Measurements from ENCODE around the gene ESRRB. TPM values are rescaled to one million over a fixed set of nuclear protein-coding genes. Genes with fewer than 3 reads are reported as not detected.
A peak's percentile ranks its signal among the peaks of the same experiment; 100 is the strongest.
"Not testable (repeated sequence)": the region's sequence is repeated elsewhere in the genome, so short reads cannot be mapped to it uniquely, and the experiment has no call there.

ESRRB gene
- total RNA-seq, 1 experiment from 2014 or later: 1.6 TPM

DNA sequence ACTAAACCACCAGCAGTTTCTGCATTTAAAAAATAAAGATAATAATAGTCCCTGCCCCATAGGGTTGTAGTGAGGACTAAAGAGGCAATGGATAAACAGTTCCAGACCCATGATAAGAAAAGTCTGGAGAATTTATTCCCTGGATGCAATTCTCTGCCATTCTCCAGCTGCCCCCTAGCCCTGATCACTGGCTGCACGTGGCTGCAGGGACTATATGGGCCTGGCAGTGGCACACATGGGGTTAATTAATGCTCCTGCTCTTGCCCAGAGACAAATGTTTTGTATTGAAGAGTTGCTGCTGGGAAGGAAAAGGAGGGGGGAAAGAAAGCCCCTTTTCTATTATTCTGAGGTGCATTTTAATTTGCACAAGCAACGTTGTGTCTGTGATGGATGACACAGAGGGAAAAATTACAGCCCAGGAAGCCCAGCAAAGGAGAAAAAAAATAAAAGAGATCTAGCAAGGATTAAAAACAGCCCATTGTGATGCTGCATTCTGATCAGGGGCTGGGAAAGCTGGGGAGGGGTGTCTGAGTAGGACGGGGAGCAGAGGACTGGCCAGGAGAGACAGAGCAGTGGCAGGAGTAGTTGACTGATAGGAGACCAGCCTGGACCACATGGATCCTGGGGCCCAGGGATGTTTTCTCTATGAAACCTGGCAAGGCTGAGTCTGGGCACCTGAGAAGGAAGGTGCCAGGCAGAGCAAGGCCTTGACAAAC, 149.3 kb downstream of the ESRRB start (continued):
- no peak for TF ChIP-seq OVOL2 (CRISPR knock-in tag; IDR thresholded peaks at IDR 0.05; ENCODE audit: borderline replicate concordance)

- CTCF ChIA-PET: interaction anchor here (0.6 kb wide), 1 partner anchor 114 kb away, joined by 6 read pairs; no protein-coding TSS in a partner anchor
- H3K27ac Mint-ChIP-seq: no peak overlapping the region
Measured at GRCh38 chr14:76531085-76531484, 155.1 kb downstream of the ESRRB start.

DNA sequence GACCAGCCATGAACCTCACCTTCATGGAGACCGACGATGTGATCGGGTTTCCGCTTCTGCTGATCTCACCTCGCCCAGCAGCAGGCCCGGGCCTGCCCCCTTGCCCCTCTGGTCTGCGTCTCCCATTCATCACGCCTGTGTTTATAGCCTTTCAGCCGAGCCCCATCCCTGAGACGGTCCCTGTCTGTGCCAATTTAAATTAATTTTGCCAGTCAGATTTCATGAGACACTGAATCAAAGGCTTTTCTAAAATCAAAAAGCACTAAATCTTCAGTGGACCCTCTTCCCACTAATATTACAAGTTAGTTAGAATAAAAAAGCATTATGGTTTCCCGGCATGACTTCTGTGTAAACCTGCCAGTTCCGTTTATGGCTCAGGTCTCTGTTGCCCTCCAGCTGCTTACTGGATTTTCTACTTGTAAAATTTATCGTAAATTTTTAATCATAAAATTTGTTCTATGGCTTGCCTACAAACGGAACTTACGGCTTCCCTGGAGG, 155.9 kb downstream of the ESRRB start:
- CTCF ChIA-PET: no interaction called here
- ATAC-seq: peak; percentile 48

More at GRCh38 chr14:76531085-76531484, 155.1 kb downstream of the ESRRB start:
- Mint-ChIP-seq H3K4me1 (peaks cover 13% of the 10 kb centered on the region), H3K36me3 (peaks cover 3% of the 10 kb centered on the region; the same call in 1 of the 2 replicates), H3K4me3 (no peak overlapping the region), H3K9me3 (peaks cover 3% of the 10 kb centered on the region), H3K27me3 (ENCODE audit: low read depth) (no peaks in the 10 kb centered on the region)
- ATAC-seq (no peak), DNase-seq (ENCODE audit: low spot score) (no peak)
- no peak for TF ChIP-seq ZNF232 (CRISPR knock-in tag; IDR thresholded peaks at IDR 0.05)
- TF ChIP-seq PREB (CRISPR knock-in tag; IDR thresholded peaks at IDR 0.05; ENCODE audit: borderline replicate concordance): no peak
- no peak for TF ChIP-seq KAT7 (CRISPR knock-in tag; IDR thresholded peaks at IDR 0.05; ENCODE audit: borderline replicate concordance)
- POLR2A ChIA-PET: no interaction called here

GRCh38 chr14:76536636-76537035, 160.7 kb downstream of the ESRRB start:
- CTCF ChIA-PET: interaction anchor here (1.3 kb wide), 1 partner anchor 9 kb away, joined by 5 read pairs; no protein-coding TSS in a partner anchor
- H3K27ac Mint-ChIP-seq; H3K9me3 Mint-ChIP-seq; H3K36me3 Mint-ChIP-seq; ATAC-seq; POLR2A ChIA-PET; H3K27me3 Mint-ChIP-seq (ENCODE audit: low read depth); DNase-seq (ENCODE audit: low spot score); H3K4me3 Mint-ChIP-seq: not testable (repeated sequence)
- H3K4me1 Mint-ChIP-seq: peaks cover 27% of the 10 kb centered on the region

More for the DNA sequence above, 155.9 kb downstream of the ESRRB start:
- Mint-ChIP-seq H3K9me3 (peaks cover 5% of the 10 kb centered on the region), H3K4me1 (peaks cover 13% of the 10 kb centered on the region), H3K36me3 (peaks cover 4% of the 10 kb centered on the region; the same call in 1 of the 2 replicates), H3K4me3 (no peak overlapping the region), H3K27me3 (ENCODE audit: low read depth) (no peaks in the 10 kb centered on the region), H3K27ac (no peak overlapping the region)
- DNase-seq (ENCODE audit: low spot score): no peak
- no peak for TF ChIP-seq SMAD4 (CRISPR knock-in tag; IDR thresholded peaks at IDR 0.05)
- no peak for TF ChIP-seq CDX4 (CRISPR knock-in tag; IDR thresholded peaks at IDR 0.05; ENCODE audit: borderline replicate concordance)
- TF ChIP-seq EMX1 (CRISPR knock-in tag; IDR thresholded peaks at IDR 0.05): no peak
- TF ChIP-seq, protein P1, sequence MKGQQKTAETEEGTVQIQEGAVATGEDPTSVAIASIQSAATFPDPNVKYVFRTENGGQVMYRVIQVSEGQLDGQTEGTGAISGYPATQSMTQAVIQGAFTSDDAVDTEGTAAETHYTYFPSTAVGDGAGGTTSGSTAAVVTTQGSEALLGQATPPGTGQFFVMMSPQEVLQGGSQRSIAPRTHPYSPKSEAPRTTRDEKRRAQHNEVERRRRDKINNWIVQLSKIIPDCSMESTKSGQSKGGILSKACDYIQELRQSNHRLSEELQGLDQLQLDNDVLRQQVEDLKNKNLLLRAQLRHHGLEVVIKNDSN (CRISPR knock-in tag; IDR thresholded peaks at IDR 0.05): no peak
- no peak for TF ChIP-seq FOXJ3 (CRISPR knock-in tag; IDR thresholded peaks at IDR 0.05; ENCODE audit: borderline replicate concordance)
- TF ChIP-seq GRHL2 (CRISPR knock-in tag; IDR thresholded peaks at IDR 0.05; ENCODE audit: insufficient replicate concordance, severe bottlenecking): no peak
- TF ChIP-seq, protein P2, sequence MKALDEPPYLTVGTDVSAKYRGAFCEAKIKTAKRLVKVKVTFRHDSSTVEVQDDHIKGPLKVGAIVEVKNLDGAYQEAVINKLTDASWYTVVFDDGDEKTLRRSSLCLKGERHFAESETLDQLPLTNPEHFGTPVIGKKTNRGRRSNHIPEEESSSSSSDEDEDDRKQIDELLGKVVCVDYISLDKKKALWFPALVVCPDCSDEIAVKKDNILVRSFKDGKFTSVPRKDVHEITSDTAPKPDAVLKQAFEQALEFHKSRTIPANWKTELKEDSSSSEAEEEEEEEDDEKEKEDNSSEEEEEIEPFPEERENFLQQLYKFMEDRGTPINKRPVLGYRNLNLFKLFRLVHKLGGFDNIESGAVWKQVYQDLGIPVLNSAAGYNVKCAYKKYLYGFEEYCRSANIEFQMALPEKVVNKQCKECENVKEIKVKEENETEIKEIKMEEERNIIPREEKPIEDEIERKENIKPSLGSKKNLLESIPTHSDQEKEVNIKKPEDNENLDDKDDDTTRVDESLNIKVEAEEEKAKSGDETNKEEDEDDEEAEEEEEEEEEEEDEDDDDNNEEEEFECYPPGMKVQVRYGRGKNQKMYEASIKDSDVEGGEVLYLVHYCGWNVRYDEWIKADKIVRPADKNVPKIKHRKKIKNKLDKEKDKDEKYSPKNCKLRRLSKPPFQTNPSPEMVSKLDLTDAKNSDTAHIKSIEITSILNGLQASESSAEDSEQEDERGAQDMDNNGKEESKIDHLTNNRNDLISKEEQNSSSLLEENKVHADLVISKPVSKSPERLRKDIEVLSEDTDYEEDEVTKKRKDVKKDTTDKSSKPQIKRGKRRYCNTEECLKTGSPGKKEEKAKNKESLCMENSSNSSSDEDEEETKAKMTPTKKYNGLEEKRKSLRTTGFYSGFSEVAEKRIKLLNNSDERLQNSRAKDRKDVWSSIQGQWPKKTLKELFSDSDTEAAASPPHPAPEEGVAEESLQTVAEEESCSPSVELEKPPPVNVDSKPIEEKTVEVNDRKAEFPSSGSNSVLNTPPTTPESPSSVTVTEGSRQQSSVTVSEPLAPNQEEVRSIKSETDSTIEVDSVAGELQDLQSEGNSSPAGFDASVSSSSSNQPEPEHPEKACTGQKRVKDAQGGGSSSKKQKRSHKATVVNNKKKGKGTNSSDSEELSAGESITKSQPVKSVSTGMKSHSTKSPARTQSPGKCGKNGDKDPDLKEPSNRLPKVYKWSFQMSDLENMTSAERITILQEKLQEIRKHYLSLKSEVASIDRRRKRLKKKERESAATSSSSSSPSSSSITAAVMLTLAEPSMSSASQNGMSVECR (CRISPR knock-in tag; IDR thresholded peaks at IDR 0.05; ENCODE audit: borderline replicate concordance): no peak
- TF ChIP-seq JUN (CRISPR knock-in tag; IDR thresholded peaks at IDR 0.05): no peak
- no peak for TF ChIP-seq GTF2I (CRISPR knock-in tag; conservative IDR thresholded peaks at IDR 0.05)
- POLR2A ChIA-PET: no interaction called here

Data from WTC11 (cell line).